ENCODE results near the gene MYLIP.

The MYLIP gene

GRCh38 chr6:16139556-16139955 lies 10.7 kb downstream of the MYLIP start:
- no peak for TF ChIP-seq CTCF (IDR thresholded peaks at IDR 0.05; ENCODE audit: low read depth, low read length)

GRCh38 chr6:16140607-16141006 lies 11.7 kb downstream of the MYLIP start:
- no peak for TF ChIP-seq CTCF (IDR thresholded peaks at IDR 0.05; ENCODE audit: low read depth, low read length)
- no peak overlapping the region for H3K4me3 ChIP-seq (ENCODE audit: low read depth, low read length)

More at GRCh38 chr6:16139556-16139955, 10.7 kb downstream of the MYLIP start:
- no peak overlapping the region for H3K4me3 ChIP-seq (ENCODE audit: low read depth, low read length)

GRCh38 chr6:16141514-16141913 lies 12.6 kb downstream of the MYLIP start:
- TF ChIP-seq CTCF (IDR thresholded peaks at IDR 0.05; ENCODE audit: low read depth, low read length), result no peak
- no peak overlapping the region for H3K4me3 ChIP-seq (ENCODE audit: low read depth, low read length)

- TF ChIP-seq CTCF (IDR thresholded peaks at IDR 0.05; ENCODE audit: low read depth, low read length), result no peak
- H3K4me3 ChIP-seq (ENCODE audit: low read depth, low read length), result no peak overlapping the region
These were observed 16.2 kb downstream of the MYLIP start for GRCh38 chr6:16145038-16145437.

GRCh38 chr6:16146028-16146427 lies 17.1 kb downstream of the MYLIP start:
- H3K4me3 ChIP-seq (ENCODE audit: low read depth, low read length), result no peak overlapping the region
- TF ChIP-seq CTCF (IDR thresholded peaks at IDR 0.05; ENCODE audit: low read depth, low read length), result no peak

GRCh38 chr6:16146527-16146955 lies 17.7 kb downstream of the MYLIP start:
- H3K4me3 ChIP-seq (ENCODE audit: low read depth, low read length), result no peak overlapping the region
- no peak for TF ChIP-seq CTCF (IDR thresholded peaks at IDR 0.05; ENCODE audit: low read depth, low read length)

GRCh38 chr6:16148498-16148897 lies 19.6 kb downstream of the MYLIP start:
- TF ChIP-seq CTCF (IDR thresholded peaks at IDR 0.05; ENCODE audit: low read depth, low read length), result no peak

More at GRCh38 chr6:16148498-16148897, 19.6 kb downstream of the MYLIP start:
- H3K4me3 ChIP-seq (ENCODE audit: low read depth, low read length), result no peak overlapping the region

Measured in WI38 (cell line).